Lung (tissue), 12 donors: Measurements from ENCODE around the gene SCYGR4. TPM values are rescaled to one million over a fixed set of nuclear protein-coding genes. Genes with fewer than 3 reads are reported as not detected.

ENCODE experiments used
- ATAC-seq: fragments of 200-7000 bp; cut with Tn5 transposase; one replicate; pipeline ENCODE4 v1.9.1; 2020; ENCODE audit warnings: moderate number of reproducible peaks; ENCODE audit not compliant: insufficient read depth, low FRiP score
- DNase-seq, 3 donors: peaks; one replicate each; pipeline ENCODE4 v3.0.0-alpha.2; 2013 to 2017
- H3K27ac ChIP-seq, 2 donors: one replicate each; pipeline ENCODE4 v1.5.1; 2013; ENCODE audit warnings: mild to moderate bottlenecking in 2 of 2, moderate library complexity in 2 of 2, control low read depth in 1 of 2, inconsistent platforms in 1 of 2, low read depth in 1 of 2, low read length in 1 of 2
- H3K27me3 ChIP-seq, 3 donors: one replicate each; pipeline ENCODE4 v1.5.1; 2013; ENCODE audit warnings: low read length in 2 of 3; ENCODE audit not compliant: control insufficient read depth in 3 of 3, insufficient read depth in 3 of 3
- H3K36me3 ChIP-seq, 4 donors: one replicate each; pipeline ENCODE4 v1.5.1; 2013; ENCODE audit warnings: low read length in 4 of 4, mild to moderate bottlenecking in 1 of 4, moderate library complexity in 1 of 4; ENCODE audit not compliant: control insufficient read depth in 4 of 4, insufficient read depth in 4 of 4
- H3K4me1 ChIP-seq, 5 donors: one replicate each; pipeline ENCODE4 v1.5.1; 2013; ENCODE audit warnings: low read length in 5 of 5, mild to moderate bottlenecking in 2 of 5, moderate library complexity in 1 of 5; ENCODE audit not compliant: control insufficient read depth in 5 of 5, insufficient read depth in 5 of 5
- H3K4me3 ChIP-seq: one replicate; pipeline ENCODE4 v1.5.1; 2013; ENCODE audit warnings: mild to moderate bottlenecking, control low read depth, moderate library complexity
- H3K9ac ChIP-seq, 2 donors: one replicate each; pipeline ENCODE4 v1.5.1; 2013; ENCODE audit warnings: low read length in 2 of 2, control low read depth in 1 of 2; ENCODE audit not compliant: insufficient read depth in 1 of 2
- H3K9me3 ChIP-seq, 4 donors: one replicate each; pipeline ENCODE4 v1.5.1; 2013; ENCODE audit warnings: low read length in 3 of 4, mild to moderate bottlenecking in 1 of 4, moderate library complexity in 1 of 4; ENCODE audit not compliant: control insufficient read depth in 4 of 4, insufficient read depth in 3 of 4
- WGBS, 2 donors: extraction: QIAGEN DNeasy Blood & Tissue Kit; methylation state at CpG; one replicate each; pipeline ENCODE4 v1.1.7; 2013; 5-methylcytosine and 5-hydroxymethylcytosine counted together
- polyA plus RNA-seq, 2 donors: library from polyadenylated mRNA; stranded (reverse); fragments of 200-250 nt; gene quantifications; one replicate each; pipeline ENCODE4 v1.2.1, GENCODE V29; 2013
- total RNA-seq, 2 donors: library from RNA; depleted of rRNA in 1 of 2; stranded (reverse); fragments of >200 nt in 1 of 2; gene quantifications; one replicate each; pipeline ENCODE4 v1.2.1, GENCODE V29; 2014 to 2021
- TF ChIP-seq, protein P1 (sequence below): IDR thresholded peaks from 2 replicates; pipeline ENCODE4 v1.5.1; 2012; ENCODE audit warnings: mild to moderate bottlenecking; ENCODE audit errors: control extremely low read depth, extremely low read depth
- donor health status: control.
- donor health status: control.
- donor health status: Bipolar disorder and iron deficiency.
- donor health status: healthy.
- donor health status: DM: yes; HTN: yes; CAD: no.

Gene SCYGR4
- total and polyA plus RNA-seq, 4 donors, result not detected

DNA sequence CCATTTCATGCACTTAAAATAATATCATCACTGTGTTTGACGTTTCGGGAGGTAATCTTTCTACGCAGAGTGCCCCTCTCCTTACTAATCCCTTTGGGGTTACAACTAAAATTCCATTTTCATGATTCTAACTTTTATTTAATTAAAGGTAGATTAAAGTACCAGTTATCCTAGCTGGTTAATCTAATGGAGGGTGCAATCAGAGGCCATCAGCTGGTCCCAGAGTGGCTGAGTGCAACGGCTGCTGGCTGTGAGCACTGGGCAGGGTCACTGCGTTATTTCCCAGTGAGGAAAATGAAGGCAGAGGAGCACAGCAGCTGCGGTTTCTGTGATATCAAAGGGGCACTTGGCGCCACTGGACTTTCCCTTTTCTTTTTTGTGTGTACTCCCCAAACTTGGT, 12.1 kb downstream of the SCYGR4 start:
- DNase-seq (no peak), ATAC-seq (no peak)
- Histone ChIP-seq H3K9ac (no peak overlapping the region), H3K9me3 (no peaks in the 10 kb centered on the region), H3K4me3 (no peak overlapping the region), H3K27me3 (no peaks in the 10 kb centered on the region), H3K4me1 (no peaks in the 10 kb centered on the region), H3K27ac (no peak overlapping the region), H3K36me3 (no peaks in the 10 kb centered on the region)
- TF ChIP-seq, protein P1, sequence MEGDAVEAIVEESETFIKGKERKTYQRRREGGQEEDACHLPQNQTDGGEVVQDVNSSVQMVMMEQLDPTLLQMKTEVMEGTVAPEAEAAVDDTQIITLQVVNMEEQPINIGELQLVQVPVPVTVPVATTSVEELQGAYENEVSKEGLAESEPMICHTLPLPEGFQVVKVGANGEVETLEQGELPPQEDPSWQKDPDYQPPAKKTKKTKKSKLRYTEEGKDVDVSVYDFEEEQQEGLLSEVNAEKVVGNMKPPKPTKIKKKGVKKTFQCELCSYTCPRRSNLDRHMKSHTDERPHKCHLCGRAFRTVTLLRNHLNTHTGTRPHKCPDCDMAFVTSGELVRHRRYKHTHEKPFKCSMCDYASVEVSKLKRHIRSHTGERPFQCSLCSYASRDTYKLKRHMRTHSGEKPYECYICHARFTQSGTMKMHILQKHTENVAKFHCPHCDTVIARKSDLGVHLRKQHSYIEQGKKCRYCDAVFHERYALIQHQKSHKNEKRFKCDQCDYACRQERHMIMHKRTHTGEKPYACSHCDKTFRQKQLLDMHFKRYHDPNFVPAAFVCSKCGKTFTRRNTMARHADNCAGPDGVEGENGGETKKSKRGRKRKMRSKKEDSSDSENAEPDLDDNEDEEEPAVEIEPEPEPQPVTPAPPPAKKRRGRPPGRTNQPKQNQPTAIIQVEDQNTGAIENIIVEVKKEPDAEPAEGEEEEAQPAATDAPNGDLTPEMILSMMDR, result no peak
- 65 to 77% methylated on average over 7 of the region's 7 CpGs for WGBS, 2 donors

DNA sequence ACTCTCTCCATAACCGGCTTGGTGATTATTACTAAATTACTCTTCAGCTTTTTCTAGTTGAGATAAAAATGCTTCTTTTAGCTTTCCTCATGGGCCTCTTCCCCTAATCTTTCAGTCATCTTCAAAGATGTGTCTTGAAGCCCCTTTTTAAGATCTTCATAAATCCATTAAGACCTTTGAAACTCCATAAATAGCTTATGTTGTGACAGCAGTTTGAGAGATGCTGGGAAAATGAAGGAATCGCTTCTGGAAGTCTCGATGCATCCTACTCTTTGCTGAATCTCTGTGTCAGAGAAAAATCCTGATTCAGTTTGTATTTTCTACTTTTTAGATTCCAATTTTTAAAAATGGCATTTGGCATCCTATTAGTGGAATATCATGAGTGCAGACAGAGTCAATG, 13.0 kb downstream of the SCYGR4 start:
- Histone ChIP-seq H3K27me3 (no peaks in the 10 kb centered on the region), H3K4me3 (no peak overlapping the region), H3K36me3 (no peaks in the 10 kb centered on the region), H3K9me3 (no peaks in the 10 kb centered on the region), H3K27ac (no peak overlapping the region), H3K4me1 (no peaks in the 10 kb centered on the region), H3K9ac (no peak overlapping the region)
- TF ChIP-seq, protein P1, result no peak
- WGBS, 2 donors, result 83 to 89% methylated on average over 3 of the region's 3 CpGs
- DNase-seq, result no peak
- ATAC-seq, result no peak

DNA sequence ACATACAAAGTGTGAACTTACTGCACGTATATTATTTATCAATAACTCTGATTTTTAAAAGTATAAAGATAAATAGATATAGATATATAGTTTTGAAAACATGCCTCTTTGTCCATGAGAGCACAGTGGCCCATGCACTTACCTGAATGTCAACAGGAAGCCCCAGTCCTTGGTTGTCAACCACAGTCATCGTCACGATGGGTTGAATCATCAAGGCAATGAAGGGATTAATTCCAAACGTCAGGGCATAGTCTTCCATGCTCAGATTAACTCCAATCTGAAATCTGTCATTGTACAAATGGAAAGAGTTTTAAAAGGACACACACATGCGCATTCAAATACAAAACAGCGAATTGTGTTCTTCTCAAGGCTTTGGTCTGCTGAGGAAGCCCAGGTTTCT, 15.5 kb downstream of the SCYGR4 start:
- DNase-seq (no peak), ATAC-seq (no peak)
- Histone ChIP-seq H3K36me3 (no peaks in the 10 kb centered on the region), H3K9me3 (no peaks in the 10 kb centered on the region), H3K27me3 (no peaks in the 10 kb centered on the region), H3K4me1 (no peaks in the 10 kb centered on the region), H3K4me3 (no peak overlapping the region), H3K27ac (no peak overlapping the region), H3K9ac (no peak overlapping the region)
- TF ChIP-seq, protein P1, result no peak
- WGBS, 2 donors, result 83 to 92% methylated on average over 6 of the region's 6 CpGs

DNA sequence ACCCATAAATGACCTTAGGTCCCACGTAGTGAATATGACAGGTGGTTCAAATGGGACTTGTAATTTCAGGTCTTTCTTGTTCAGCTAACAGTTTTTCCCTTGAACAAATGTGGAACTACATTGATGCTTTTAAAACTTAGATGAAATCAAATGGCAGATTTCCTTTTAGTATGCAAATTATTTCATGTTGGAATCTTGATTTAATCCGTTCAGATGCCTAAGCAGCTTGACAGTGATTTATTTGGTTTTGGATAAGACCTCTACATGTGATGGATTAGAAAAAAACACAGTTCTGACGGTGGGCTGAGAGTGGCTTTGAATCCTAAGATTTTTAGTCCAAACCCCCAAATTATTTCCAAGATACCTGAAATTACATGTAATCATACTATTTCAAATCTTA, 16.9 kb downstream of the SCYGR4 start:
- TF ChIP-seq, protein P1, result no peak
- ATAC-seq, result no peak
- Histone ChIP-seq H3K4me1 (no peaks in the 10 kb centered on the region), H3K27me3 (no peaks in the 10 kb centered on the region), H3K27ac (no peak overlapping the region), H3K4me3 (no peak overlapping the region), H3K9me3 (no peaks in the 10 kb centered on the region), H3K9ac (no peak overlapping the region), H3K36me3 (no peaks in the 10 kb centered on the region)
- 71 to 83% methylated on average over 3 of the region's 3 CpGs for WGBS, 2 donors
- no peak for DNase-seq
